ENCODE data around the gene TULP4.

The TULP4 gene

DNA sequence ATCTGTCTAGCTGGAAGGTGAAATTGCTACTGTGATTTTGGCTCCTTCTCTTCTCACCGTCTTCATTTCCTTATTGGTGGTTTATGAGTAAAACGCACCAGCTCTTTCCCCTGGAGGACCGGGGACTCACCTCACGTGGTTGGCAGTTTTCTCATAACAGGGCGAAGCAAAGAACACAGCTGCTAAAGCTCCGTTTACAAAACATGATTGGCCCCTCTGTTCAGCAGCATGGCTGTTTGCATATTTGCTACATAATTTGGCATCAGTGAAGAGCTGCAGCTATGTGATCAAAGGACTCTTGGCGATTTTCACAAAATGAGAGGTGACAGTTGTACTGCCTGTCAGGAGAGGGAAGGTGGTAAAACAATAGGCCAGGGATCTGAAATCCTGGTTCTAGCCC lies 227.1 kb downstream of the TULP4 start:
- no peak overlapping the region for H3K4me3 ChIP-seq (ENCODE audit: low read length)
- H3K9ac ChIP-seq (ENCODE audit: low read length): no peak overlapping the region
- no peaks in the 10 kb centered on the region for H3K9me3 ChIP-seq (ENCODE audit: control insufficient read depth, low read depth, low read length)
- no peaks in the 10 kb centered on the region for H3K36me3 ChIP-seq (ENCODE audit: control insufficient read depth, low read depth, low read length)
- no peak overlapping the region for H3K27ac ChIP-seq (ENCODE audit: low read length)
- H3K27me3 ChIP-seq (ENCODE audit: control insufficient read depth, insufficient read depth, low read length): peaks cover 15% of the 10 kb centered on the region
- H3K4me1 ChIP-seq (ENCODE audit: control insufficient read depth, low read depth, low read length): no peaks in the 10 kb centered on the region

- H3K9ac ChIP-seq (ENCODE audit: low read length): no peak overlapping the region
- peaks cover 15% of the 10 kb centered on the region for H3K27me3 ChIP-seq (ENCODE audit: control insufficient read depth, insufficient read depth, low read length)
- H3K9me3 ChIP-seq (ENCODE audit: control insufficient read depth, low read depth, low read length): no peaks in the 10 kb centered on the region
- H3K27ac ChIP-seq (ENCODE audit: low read length): no peak overlapping the region
- no peaks in the 10 kb centered on the region for H3K4me1 ChIP-seq (ENCODE audit: control insufficient read depth, low read depth, low read length)
- no peak overlapping the region for H3K4me3 ChIP-seq (ENCODE audit: low read length)
- no peaks in the 10 kb centered on the region for H3K36me3 ChIP-seq (ENCODE audit: control insufficient read depth, low read depth, low read length)
These were observed 227.6 kb downstream of the TULP4 start for GRCh38 chr6:158539881-158540280.

GRCh38 chr6:158543606-158544185 lies 231.4 kb downstream of the TULP4 start:
- no peak overlapping the region for H3K4me3 ChIP-seq (ENCODE audit: low read length)
- H3K36me3 ChIP-seq (ENCODE audit: control insufficient read depth, low read depth, low read length): no peaks in the 10 kb centered on the region
- H3K27me3 ChIP-seq (ENCODE audit: control insufficient read depth, insufficient read depth, low read length): peaks cover 3% of the 10 kb centered on the region
- no peak overlapping the region for H3K9ac ChIP-seq (ENCODE audit: low read length)
- H3K9me3 ChIP-seq (ENCODE audit: control insufficient read depth, low read depth, low read length): no peaks in the 10 kb centered on the region
- H3K4me1 ChIP-seq (ENCODE audit: control insufficient read depth, low read depth, low read length): peaks cover 9% of the 10 kb centered on the region
- no peak overlapping the region for H3K27ac ChIP-seq (ENCODE audit: low read length)

DNA sequence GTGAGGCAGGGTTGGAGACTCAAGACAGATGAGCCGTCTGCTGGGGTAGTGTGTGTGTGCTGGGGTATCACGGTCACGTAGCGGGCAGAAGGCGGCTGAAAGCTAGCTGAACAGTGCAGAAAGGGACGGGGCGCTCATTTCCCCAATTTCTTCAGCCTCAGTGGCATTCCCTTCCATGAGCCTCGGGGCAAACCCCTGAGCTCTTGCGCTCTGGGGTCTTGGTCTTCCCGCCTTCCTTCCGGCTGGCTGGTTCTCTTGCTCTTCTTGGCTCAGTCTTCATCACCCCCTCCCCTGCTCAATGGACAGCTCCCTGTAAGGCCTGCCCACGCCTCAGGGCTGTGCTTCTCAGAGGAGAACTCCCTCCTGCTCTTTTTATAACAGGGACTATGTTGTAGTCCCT lies 232.2 kb downstream of the TULP4 start:
- Histone ChIP-seq H3K9me3 (ENCODE audit: control insufficient read depth, low read depth, low read length) (no peaks in the 10 kb centered on the region), H3K4me1 (ENCODE audit: control insufficient read depth, low read depth, low read length) (peaks cover 11% of the 10 kb centered on the region), H3K27me3 (ENCODE audit: control insufficient read depth, insufficient read depth, low read length) (no peaks in the 10 kb centered on the region), H3K36me3 (ENCODE audit: control insufficient read depth, low read depth, low read length) (no peaks in the 10 kb centered on the region), H3K4me3 (ENCODE audit: low read length) (no peak overlapping the region), H3K9ac (ENCODE audit: low read length) (no peak overlapping the region), H3K27ac (ENCODE audit: low read length) (no peak overlapping the region)

- Histone ChIP-seq H3K4me1 (ENCODE audit: control insufficient read depth, low read depth, low read length) (peaks cover 11% of the 10 kb centered on the region), H3K4me3 (ENCODE audit: low read length) (no peak overlapping the region), H3K9me3 (ENCODE audit: control insufficient read depth, low read depth, low read length) (no peaks in the 10 kb centered on the region), H3K27me3 (ENCODE audit: control insufficient read depth, insufficient read depth, low read length) (no peaks in the 10 kb centered on the region), H3K9ac (ENCODE audit: low read length) (no peak overlapping the region), H3K27ac (ENCODE audit: low read length) (no peak overlapping the region), H3K36me3 (ENCODE audit: control insufficient read depth, low read depth, low read length) (no peaks in the 10 kb centered on the region)
These were observed 233.0 kb downstream of the TULP4 start for GRCh38 chr6:158545043-158545966.

DNA sequence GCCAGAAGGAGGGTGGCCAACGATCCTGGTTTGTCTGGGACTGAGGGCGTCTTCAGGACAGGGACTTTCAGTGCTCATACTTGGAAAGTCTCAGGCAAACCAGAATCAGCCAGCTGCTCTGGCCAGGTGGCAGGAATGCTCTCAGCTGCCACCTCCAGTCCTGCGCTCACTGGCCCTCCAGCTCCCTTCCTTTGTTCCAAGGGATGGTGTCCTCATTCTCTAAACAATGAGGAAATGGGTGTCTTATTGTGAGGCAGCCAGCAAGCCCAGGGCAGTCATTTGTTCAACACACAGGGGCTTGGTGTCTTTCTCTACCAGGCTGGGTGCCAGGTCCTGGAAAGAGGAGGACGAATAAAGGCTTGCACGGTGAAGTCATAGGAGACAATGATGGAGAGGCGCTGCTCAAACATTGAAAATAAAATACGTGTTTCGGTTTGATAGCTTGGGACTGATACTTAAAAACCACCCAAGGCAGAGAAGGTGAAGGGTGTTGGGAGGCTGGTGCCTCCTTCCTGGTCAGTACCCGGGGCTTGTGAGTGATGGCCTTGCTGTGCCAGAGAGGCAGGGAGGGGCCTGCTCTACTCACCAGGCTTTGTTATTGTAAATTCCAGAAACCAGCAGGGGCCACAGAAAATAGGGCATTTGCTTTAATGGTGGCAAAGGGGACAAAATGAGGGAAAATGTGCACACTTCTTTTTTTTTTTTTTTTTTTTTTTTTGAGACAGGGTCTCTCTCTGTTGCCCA lies 236.3 kb downstream of the TULP4 start:
- Histone ChIP-seq H3K9me3 (ENCODE audit: control insufficient read depth, low read depth, low read length) (no peaks in the 10 kb centered on the region), H3K4me3 (ENCODE audit: low read length) (no peak overlapping the region), H3K36me3 (ENCODE audit: control insufficient read depth, low read depth, low read length) (no peaks in the 10 kb centered on the region), H3K9ac (ENCODE audit: low read length) (peak overlapping the region; percentile 5), H3K4me1 (ENCODE audit: control insufficient read depth, low read depth, low read length) (peaks cover 11% of the 10 kb centered on the region), H3K27me3 (ENCODE audit: control insufficient read depth, insufficient read depth, low read length) (no peaks in the 10 kb centered on the region), H3K27ac (ENCODE audit: low read length) (peak overlapping the region; percentile 52)

DNA sequence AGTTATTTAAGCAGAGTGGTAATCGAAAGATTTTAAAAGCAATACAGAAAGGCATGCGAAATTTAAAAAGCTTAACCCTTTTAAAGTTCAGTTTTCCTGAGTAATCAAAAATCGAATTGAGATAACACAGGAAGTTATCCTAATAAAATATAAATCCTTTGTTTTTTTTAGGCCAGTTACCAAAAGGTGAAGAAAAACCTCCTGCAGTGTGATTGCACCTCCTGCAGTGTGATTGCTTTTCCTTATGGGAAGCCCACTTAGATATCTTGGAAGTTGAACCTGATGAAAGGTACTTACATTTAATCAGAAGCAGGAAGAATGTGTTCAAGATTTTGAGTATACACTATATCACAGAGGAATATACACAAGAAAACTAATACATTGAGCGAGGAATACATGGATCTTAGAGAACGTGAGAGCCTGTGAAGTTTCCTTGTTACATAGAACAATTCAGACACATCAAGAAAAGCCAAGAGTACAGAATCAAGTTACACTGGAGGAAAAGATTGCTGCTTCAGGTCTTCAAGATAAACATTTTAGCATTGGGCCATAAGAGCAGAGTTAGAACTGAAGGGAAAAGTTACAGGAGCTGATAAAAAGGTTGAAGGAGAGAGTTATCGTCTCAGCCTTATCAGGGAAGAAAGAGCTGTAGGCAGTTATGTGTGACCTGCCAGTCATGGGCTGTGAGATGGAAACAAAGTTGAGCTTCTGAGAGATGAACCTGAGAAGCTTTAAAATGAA lies 240.0 kb downstream of the TULP4 start:
- no peaks in the 10 kb centered on the region for H3K27me3 ChIP-seq (ENCODE audit: control insufficient read depth, insufficient read depth, low read length)
- peaks cover 11% of the 10 kb centered on the region for H3K4me1 ChIP-seq (ENCODE audit: control insufficient read depth, low read depth, low read length)
- no peaks in the 10 kb centered on the region for H3K9me3 ChIP-seq (ENCODE audit: control insufficient read depth, low read depth, low read length)
- H3K9ac ChIP-seq (ENCODE audit: low read length): no peak overlapping the region
- no peak overlapping the region for H3K4me3 ChIP-seq (ENCODE audit: low read length)
- no peaks in the 10 kb centered on the region for H3K36me3 ChIP-seq (ENCODE audit: control insufficient read depth, low read depth, low read length)
- no peak overlapping the region for H3K27ac ChIP-seq (ENCODE audit: low read length)

- Histone ChIP-seq H3K9me3 (ENCODE audit: control insufficient read depth, low read depth, low read length) (no peaks in the 10 kb centered on the region), H3K27me3 (ENCODE audit: control insufficient read depth, insufficient read depth, low read length) (no peaks in the 10 kb centered on the region), H3K27ac (ENCODE audit: low read length) (no peak overlapping the region), H3K4me1 (ENCODE audit: control insufficient read depth, low read depth, low read length) (peaks cover 11% of the 10 kb centered on the region), H3K4me3 (ENCODE audit: low read length) (no peak overlapping the region), H3K9ac (ENCODE audit: low read length) (no peak overlapping the region), H3K36me3 (ENCODE audit: control insufficient read depth, low read depth, low read length) (no peaks in the 10 kb centered on the region)
These were observed 240.5 kb downstream of the TULP4 start for GRCh38 chr6:158552796-158553138.

- no peak overlapping the region for H3K27ac ChIP-seq (ENCODE audit: low read length)
- peaks cover 3% of the 10 kb centered on the region for H3K4me1 ChIP-seq (ENCODE audit: control insufficient read depth, low read depth, low read length)
These were observed 242.5 kb downstream of the TULP4 start for GRCh38 chr6:158554611-158555361.

GRCh38 chr6:158556113-158556512 lies 243.8 kb downstream of the TULP4 start:
- Histone ChIP-seq H3K4me3 (ENCODE audit: low read length) (no peak overlapping the region), H3K27me3 (ENCODE audit: control insufficient read depth, insufficient read depth, low read length) (no peaks in the 10 kb centered on the region), H3K9ac (ENCODE audit: low read length) (no peak overlapping the region), H3K4me1 (ENCODE audit: control insufficient read depth, low read depth, low read length) (peaks cover 3% of the 10 kb centered on the region), H3K9me3 (ENCODE audit: control insufficient read depth, low read depth, low read length) (no peaks in the 10 kb centered on the region), H3K36me3 (ENCODE audit: control insufficient read depth, low read depth, low read length) (no peaks in the 10 kb centered on the region), H3K27ac (ENCODE audit: low read length) (no peak overlapping the region)

More at GRCh38 chr6:158554611-158555361, 242.5 kb downstream of the TULP4 start:
- Histone ChIP-seq H3K9me3 (ENCODE audit: control insufficient read depth, low read depth, low read length) (no peaks in the 10 kb centered on the region), H3K9ac (ENCODE audit: low read length) (no peak overlapping the region), H3K27me3 (ENCODE audit: control insufficient read depth, insufficient read depth, low read length) (no peaks in the 10 kb centered on the region), H3K36me3 (ENCODE audit: control insufficient read depth, low read depth, low read length) (no peaks in the 10 kb centered on the region), H3K4me3 (ENCODE audit: low read length) (no peak overlapping the region)

Measured in iPS-18a (cell line).